K562 (cell line): ENCODE measurements around the gene CFL1. TPM values are rescaled to one million over a fixed set of nuclear protein-coding genes. Genes with fewer than 3 reads are reported as not detected.
A peak's percentile ranks its signal among the peaks of the same experiment; 100 is the strongest.

Experiments used
- CTBP1 ChIP-seq: fragments of 450-650 bp; IDR thresholded peaks from 2 replicates; pipeline ENCODE4 v1.6.1; 2016; ENCODE audit warnings: borderline replicate concordance
- HDAC1 ChIP-seq, 2 experiments: fragments of 450-650 bp; IDR thresholded peaks; 2 replicates each; pipeline ENCODE4 v1.6.1; 2016 to 2017; ENCODE audit warnings: inconsistent platforms in 1 of 2, mild to moderate bottlenecking in 1 of 2, moderate library complexity in 1 of 2
- HDAC6 ChIP-seq: IDR thresholded peaks from 2 replicates; pipeline ENCODE4 v1.6.1; 2012; ENCODE audit warnings: low read depth, mild to moderate bottlenecking, control low read depth, inconsistent platforms, low read length, moderate library complexity
- JUN ChIP-seq, 2 experiments: sonication (generic) in 1 of 2; formaldehyde crosslinking in 1 of 2; IDR thresholded peaks; 2 replicates each; pipeline versions ENCODE4 v1.6.1 to v1.8.0; 2012 to 2022; ENCODE audit warnings: borderline replicate concordance in 2 of 2, mild to moderate bottlenecking in 2 of 2, improper control_type of control experiment in 1 of 2, low read depth in 1 of 2, low read length in 1 of 2, missing genetic modification reagents in 1 of 2
- KAT7 ChIP-seq: sonication (generic); formaldehyde crosslinking; IDR thresholded peaks from 2 replicates; pipeline ENCODE4 v1.8.0; 2022; ENCODE audit warnings: missing genetic modification reagents, mild to moderate bottlenecking, borderline replicate concordance
- KLF10 ChIP-seq: fragments of 250-450 bp; sonication (Bioruptor Pico); IDR thresholded peaks from 2 replicates; pipeline ENCODE4 v1.6.1; 2021; ENCODE audit warnings: matching md5 sums
- MEIS2 ChIP-seq: fragments of 450-650 bp; IDR thresholded peaks from 2 replicates; pipeline ENCODE4 v1.6.1; 2014; ENCODE audit warnings: mild to moderate bottlenecking; ENCODE audit not compliant: partially characterized antibody
- PCBP2 ChIP-seq: fragments of 200-400 bp; formaldehyde crosslinking; IDR thresholded peaks from 2 replicates; pipeline ENCODE4 v1.6.1; 2018; ENCODE audit warnings: low read length, low read depth, mild to moderate bottlenecking, moderate library complexity; ENCODE audit not compliant: poor library complexity, severe bottlenecking
- RNF2 ChIP-seq: sonication (generic); IDR thresholded peaks from 2 replicates; pipeline ENCODE4 v1.6.1; 2016
- SMARCA4 ChIP-seq: fragments of 450-650 bp; IDR thresholded peaks from 2 replicates; pipeline ENCODE4 v1.6.1; 2016
- SMARCC2 ChIP-seq: fragments of 450-650 bp; IDR thresholded peaks from 2 replicates; pipeline ENCODE4 v1.6.1; 2017; ENCODE audit warnings: antibody characterized with exemption, moderate library complexity, mild to moderate bottlenecking, low read depth
- TCF15 ChIP-seq: fragments of 250-450 bp; sonication (Bioruptor Pico); IDR thresholded peaks from 2 replicates; pipeline ENCODE4 v1.8.0; 2022; ENCODE audit warnings: moderate library complexity, mild to moderate bottlenecking, inconsistent platforms
- TCF3 ChIP-seq: sonication (generic); formaldehyde crosslinking; IDR thresholded peaks from 2 replicates; pipeline ENCODE4 v1.4.0; 2020; ENCODE audit warnings: mild to moderate bottlenecking, missing genetic modification reagents
- ZNF318 ChIP-seq, 2 experiments: fragments of 450-650 bp; IDR thresholded peaks; 2 replicates each; pipeline ENCODE4 v1.6.1; 2016; ENCODE audit warnings: mild to moderate bottlenecking in 2 of 2, borderline replicate concordance in 1 of 2, low read depth in 1 of 2, moderate library complexity in 1 of 2
- ZNF431 ChIP-seq: sonication (generic); formaldehyde crosslinking; IDR thresholded peaks from 2 replicates; pipeline ENCODE4 v1.8.0; 2022; ENCODE audit warnings: mild to moderate bottlenecking, missing genetic modification reagents
- ZNF717 ChIP-seq: fragments of 250-450 bp; sonication (Bioruptor Pico); IDR thresholded peaks from 2 replicates; pipeline ENCODE4 v1.5.0; 2021
- polyA plus RNA-seq, 8 experiments: library from polyadenylated mRNA; depleted of rRNA in 4 of 8; stranded (reverse) in 5 of 8; unstranded in 3 of 8; fragments of >200 nt; fragmentation: Nextera tagmentation in 2 of 8; fragmentation: Illumina TruSeq in 1 of 8; extraction: Ambion mirVana in 2 of 8; extraction: Trizol in 1 of 8; gene quantifications; 2 replicates each; pipeline versions ENCODE4 v1.2.1 to v1.2.3, GENCODE V29; 2011 to 2014; ENCODE audit warnings: inconsistent platforms in 1 of 8, missing spikeins in 1 of 8
- total RNA-seq, 7 experiments: library from RNA; depleted of rRNA in 6 of 7; stranded (reverse); fragments of >200 nt in 6 of 7; fragmentation: Illumina TruSeq in 2 of 7; extraction: Trizol in 2 of 7; gene quantifications; 2 replicates each; pipeline versions ENCODE4 v1.2.1 to v1.2.3, GENCODE V29; 2011 to 2021; ENCODE audit warnings: low replicate concordance in 1 of 7
- TF ChIP-seq, protein P1 (sequence below): fragments of 250-450 bp; sonication (Bioruptor Pico); IDR thresholded peaks from 2 replicates; pipeline ENCODE4 v1.8.0; 2021; ENCODE audit warnings: mild to moderate bottlenecking, moderate library complexity
- TF ChIP-seq, protein P2 (sequence below): sonication (generic); formaldehyde crosslinking; IDR thresholded peaks from 2 replicates; pipeline ENCODE4 v1.8.1; 2023; ENCODE audit warnings: mild to moderate bottlenecking, missing genetic modification reagents

CFL1 gene
- total and polyA plus RNA-seq, 9 of the 15 experiments (the other 6 are each of a cell fraction or from before 2014, with no cell fraction given), result 105 to 1,101 (median 859) TPM

- TF ChIP-seq PCBP2 (no peak), HDAC1 (IDR thresholded peaks at IDR 0.05) (no peak), JUN (IDR thresholded peaks at IDR 0.05; ENCODE audit: borderline replicate concordance, low read depth, low read length) (peak; percentile 77), JUN (CRISPR knock-in tag; IDR thresholded peaks at IDR 0.05; ENCODE audit: borderline replicate concordance) (no peak), SMARCA4 (peak; percentile 84), KAT7 (CRISPR knock-in tag) (no peak), SMARCC2 (peak; percentile 67; the same call in 1 of the 2 replicates), MEIS2 (peak; percentile 78), TCF3 (CRISPR knock-in tag) (peak; percentile 55), CTBP1 (peak; percentile 30; the same call in 1 of the 2 replicates), HDAC6 (no peak), TCF15 (CRISPR knock-in tag) (no peak), RNF2 (no peak), ZNF431 (no peak), KLF10 (CRISPR knock-in tag) (no peak), ZNF717 (no peak), ZNF318 (IDR thresholded peaks at IDR 0.05; ENCODE audit: borderline replicate concordance in 1 of 2, low read depth in 1 of 2) (no peak)
- TF ChIP-seq, protein P1, sequence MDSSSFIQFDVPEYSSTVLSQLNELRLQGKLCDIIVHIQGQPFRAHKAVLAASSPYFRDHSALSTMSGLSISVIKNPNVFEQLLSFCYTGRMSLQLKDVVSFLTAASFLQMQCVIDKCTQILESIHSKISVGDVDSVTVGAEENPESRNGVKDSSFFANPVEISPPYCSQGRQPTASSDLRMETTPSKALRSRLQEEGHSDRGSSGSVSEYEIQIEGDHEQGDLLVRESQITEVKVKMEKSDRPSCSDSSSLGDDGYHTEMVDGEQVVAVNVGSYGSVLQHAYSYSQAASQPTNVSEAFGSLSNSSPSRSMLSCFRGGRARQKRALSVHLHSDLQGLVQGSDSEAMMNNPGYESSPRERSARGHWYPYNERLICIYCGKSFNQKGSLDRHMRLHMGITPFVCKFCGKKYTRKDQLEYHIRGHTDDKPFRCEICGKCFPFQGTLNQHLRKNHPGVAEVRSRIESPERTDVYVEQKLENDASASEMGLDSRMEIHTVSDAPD (CRISPR knock-in tag), result no peak
- TF ChIP-seq, protein P2, sequence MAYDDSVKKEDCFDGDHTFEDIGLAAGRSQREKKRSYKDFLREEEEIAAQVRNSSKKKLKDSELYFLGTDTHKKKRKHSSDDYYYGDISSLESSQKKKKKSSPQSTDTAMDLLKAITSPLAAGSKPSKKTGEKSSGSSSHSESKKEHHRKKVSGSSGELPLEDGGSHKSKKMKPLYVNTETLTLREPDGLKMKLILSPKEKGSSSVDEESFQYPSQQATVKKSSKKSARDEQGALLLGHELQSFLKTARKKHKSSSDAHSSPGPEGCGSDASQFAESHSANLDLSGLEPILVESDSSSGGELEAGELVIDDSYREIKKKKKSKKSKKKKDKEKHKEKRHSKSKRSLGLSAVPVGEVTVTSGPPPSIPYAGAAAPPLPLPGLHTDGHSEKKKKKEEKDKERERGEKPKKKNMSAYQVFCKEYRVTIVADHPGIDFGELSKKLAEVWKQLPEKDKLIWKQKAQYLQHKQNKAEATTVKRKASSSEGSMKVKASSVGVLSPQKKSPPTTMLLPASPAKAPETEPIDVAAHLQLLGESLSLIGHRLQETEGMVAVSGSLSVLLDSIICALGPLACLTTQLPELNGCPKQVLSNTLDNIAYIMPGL, result no peak
Measured at GRCh38 chr11:65906602-65907001, 48.6 kb upstream of the CFL1 start (continued).
